HG03045 (cell line): ENCODE measurements around the gene TCF7.
"Not testable (repeated sequence)": the region's sequence is repeated elsewhere in the genome, so short reads cannot be mapped to it uniquely, and the experiment has no call there.

Experiments
- ATAC-seq: cut with Tn5 transposase; IDR thresholded peaks from one replicate; pipeline ENCODE4 v1.9.1; 2021; ENCODE audit warnings: mild to moderate bottlenecking, moderate library complexity; ENCODE audit not compliant: unreplicated experiment

Gene TCF7

GRCh38 chr5:134143431-134143830 is 28.9 kb downstream of the TCF7 start:
- ATAC-seq, result no peak

- ATAC-seq, result no peak
These were observed 29.8 kb downstream of the TCF7 start for GRCh38 chr5:134143944-134144941.

GRCh38 chr5:134145041-134145757 is 30.7 kb downstream of the TCF7 start:
- no peak for ATAC-seq

- ATAC-seq, result peak; percentile 51
These were observed 31.5 kb downstream of the TCF7 start for GRCh38 chr5:134145779-134146581.

- no peak for ATAC-seq
These were observed 32.4 kb downstream of the TCF7 start for GRCh38 chr5:134146651-134147518.

GRCh38 chr5:134148316-134148715 is 33.8 kb downstream of the TCF7 start:
- no peak for ATAC-seq

GRCh38 chr5:134148986-134149539 is 34.6 kb downstream of the TCF7 start:
- no peak for ATAC-seq

- ATAC-seq, result no peak
These were observed 35.3 kb downstream of the TCF7 start for GRCh38 chr5:134149571-134150303.

- ATAC-seq, result no peak
These were observed 37.2 kb downstream of the TCF7 start for GRCh38 chr5:134151723-134152122.

GRCh38 chr5:134152173-134152832 is 37.8 kb downstream of the TCF7 start:
- not testable (repeated sequence) for ATAC-seq

GRCh38 chr5:134153241-134153640 is 38.8 kb downstream of the TCF7 start:
- ATAC-seq, result no peak

- ATAC-seq, result no peak
These were observed 39.2 kb downstream of the TCF7 start for GRCh38 chr5:134153657-134154056.

- ATAC-seq, result no peak
These were observed 47.3 kb downstream of the TCF7 start for GRCh38 chr5:134161513-134162395.

- no peak for ATAC-seq
These were observed 48.1 kb downstream of the TCF7 start for GRCh38 chr5:134162592-134162991.

- ATAC-seq, result no peak
These were observed 57.5 kb downstream of the TCF7 start for GRCh38 chr5:134171972-134172371.

- no peak for ATAC-seq
These were observed 60.7 kb downstream of the TCF7 start for GRCh38 chr5:134174841-134175839.
